GM21423 (cell line): Measurements from ENCODE around the gene CCDC51.

Source experiments
- ATAC-seq: cut with Tn5 transposase; IDR thresholded peaks from one replicate; pipeline ENCODE4 v1.9.1; 2021; ENCODE audit warnings: mild to moderate bottlenecking, moderate library complexity; ENCODE audit not compliant: unreplicated experiment

Gene CCDC51

DNA sequence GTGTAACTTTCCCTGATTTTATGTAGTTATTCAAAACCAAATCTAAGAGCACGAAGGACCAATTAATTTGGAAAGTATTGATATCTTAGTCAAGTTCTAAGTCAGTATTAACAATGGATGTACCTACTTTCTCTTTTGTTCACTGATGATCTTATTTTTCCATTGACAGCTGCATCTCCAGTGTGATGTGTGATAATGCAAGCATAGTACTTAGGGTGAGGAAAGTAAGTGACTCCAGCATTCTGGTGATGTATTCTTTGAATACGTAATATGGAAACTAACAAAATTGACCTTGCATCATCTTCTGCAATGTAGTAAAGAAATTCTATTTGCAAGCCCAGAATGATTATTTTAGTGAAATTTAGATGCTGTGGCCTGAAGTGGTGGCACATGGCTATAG, 45.5 kb downstream of the CCDC51 start:
- no peak for ATAC-seq

GRCh38 chr3:48388966-48389365, 51.0 kb downstream of the CCDC51 start:
- no peak for ATAC-seq

DNA sequence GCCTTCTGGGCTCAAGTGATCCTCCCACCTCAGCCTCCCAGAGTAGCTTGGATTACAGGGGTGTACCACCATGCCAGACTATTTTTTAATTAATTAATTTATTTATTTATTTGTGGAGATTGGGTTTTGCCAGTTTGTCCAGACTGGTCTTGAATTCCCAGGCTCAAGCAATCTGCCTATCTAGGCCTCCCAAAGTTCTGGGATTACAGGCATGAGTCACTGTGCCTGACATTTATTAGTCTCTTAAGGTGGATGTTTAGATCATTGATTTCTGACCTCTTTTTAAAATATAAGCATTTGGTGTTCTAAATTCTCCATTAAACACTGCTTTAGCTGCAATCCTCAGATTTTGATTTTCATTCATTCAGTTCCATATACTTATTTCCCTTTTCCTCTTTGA, 52.3 kb downstream of the CCDC51 start:
- ATAC-seq = no peak
